Activated T-cell treated with anti-CD3 and anti-CD28 coated beads for 48 hours (primary cell): ENCODE results near the gene HDAC2.

Experiments used
- DNase-seq: peaks from one replicate; pipeline ENCODE4 v3.0.0-alpha.2; 2020; ENCODE audit warnings: low read depth

The HDAC2 gene

DNA sequence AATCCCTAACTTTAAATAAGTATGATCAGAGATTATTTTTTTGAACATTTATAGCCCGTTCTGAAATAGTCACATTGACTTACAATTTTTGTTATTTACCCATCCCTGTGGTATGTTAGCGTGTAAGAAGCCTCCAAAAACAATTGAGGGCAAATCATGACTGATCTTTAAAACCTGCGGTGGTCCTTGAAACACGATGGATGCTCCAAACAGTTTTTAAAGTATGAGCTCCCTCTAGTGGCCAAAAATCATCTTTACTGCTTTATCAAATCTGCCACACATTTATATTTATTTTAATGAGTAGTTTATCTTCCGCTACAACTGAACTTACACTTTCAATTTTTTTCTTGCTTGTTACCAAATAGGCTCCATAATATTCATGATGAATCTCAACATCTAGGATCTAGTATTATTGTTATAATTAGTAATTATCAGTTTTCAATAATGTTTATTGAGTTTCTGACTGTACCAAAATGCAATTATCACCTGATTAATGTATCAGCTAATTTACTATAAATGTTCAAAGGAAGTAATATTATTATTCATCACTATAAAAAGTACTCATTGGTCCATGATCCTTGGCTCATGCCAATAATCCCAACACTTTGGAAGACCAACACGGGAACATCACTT, 61.6 kb downstream of the HDAC2 start:
- DNase-seq: no peak

DNA sequence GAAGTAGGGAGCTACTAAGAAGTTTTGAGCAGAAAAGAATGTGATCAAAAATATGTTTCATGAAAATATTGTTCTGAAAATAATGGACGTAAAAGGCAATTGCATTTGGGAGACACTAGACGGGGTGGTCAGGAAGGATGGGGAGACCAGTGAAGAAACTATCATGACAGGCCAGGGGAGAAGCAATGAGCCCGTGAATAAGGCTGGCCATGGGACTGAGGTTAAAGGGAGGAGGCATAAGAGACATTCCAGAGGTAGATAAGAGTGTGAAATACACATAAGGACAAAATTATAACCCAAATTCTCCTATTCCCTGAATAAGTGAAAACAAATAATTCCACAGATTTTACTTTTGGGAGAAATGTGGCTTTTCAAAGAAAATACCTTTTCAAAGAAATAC, 62.1 kb downstream of the HDAC2 start:
- DNase-seq: no peak

DNA sequence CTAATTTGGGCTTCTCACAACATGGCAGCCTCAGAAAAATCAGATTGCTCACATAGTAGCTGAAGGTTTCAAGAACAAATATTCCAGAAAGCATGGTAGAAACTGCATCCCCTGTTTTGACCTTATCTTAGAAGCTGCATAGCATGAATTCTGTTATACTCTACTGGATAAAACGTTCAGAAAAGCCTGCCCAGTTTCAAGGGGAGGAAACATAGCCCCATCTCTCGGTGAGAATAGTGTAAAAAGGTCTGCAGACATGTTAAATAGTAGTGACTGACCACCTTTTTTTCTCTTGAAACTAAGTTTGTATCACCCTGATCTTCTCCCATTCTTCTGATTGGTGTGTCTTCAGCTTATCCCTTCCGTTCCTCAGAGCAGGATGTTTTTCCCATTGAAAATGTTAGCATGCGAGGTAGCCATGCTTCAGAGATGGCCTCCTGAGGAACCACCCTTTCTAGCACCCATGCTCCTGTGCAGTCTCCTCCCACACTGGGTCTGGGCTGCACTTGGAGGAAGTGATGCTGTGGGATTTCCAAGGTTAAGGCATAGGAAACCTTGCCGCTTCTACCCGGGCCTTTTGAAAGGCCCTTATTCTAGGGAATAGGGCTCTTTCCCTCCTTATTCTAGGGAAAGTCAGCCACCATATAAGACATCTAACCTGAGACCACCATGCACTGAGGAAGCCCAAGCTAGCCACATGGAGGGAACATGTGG, 63.7 kb downstream of the HDAC2 start:
- no peak for DNase-seq

DNA sequence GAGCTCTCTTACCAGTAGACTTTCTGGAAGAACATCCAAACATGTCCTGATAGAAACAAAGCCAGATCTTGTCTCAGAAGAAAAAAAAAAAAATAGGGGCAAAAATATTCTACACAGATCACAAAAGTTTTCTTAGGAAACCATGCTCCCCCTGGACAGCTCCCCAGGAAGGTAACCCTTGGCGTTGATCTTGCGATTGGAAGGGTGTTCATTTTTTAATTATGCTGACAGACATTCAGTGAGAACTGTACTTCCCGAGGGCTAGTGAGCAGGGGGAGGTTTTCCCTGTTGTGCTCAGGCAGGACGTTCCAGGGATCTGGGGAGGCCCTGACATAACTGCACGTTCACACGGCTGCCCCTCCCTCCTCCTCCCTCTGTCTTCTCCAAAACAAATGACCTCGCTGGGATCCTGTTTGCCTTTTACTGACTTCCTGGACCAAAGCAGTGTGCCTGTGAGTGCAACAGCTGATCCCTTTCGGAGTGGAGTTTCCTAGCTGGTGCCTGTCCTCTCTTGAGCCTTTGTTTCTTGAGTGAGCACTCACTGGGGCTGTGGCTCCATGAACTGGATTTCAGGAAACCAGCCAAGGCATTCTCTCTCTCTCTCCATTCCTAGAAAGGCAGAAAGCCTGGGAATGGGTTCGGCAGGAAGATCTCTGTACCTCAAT, 67.2 kb downstream of the HDAC2 start:
- no peak for DNase-seq

DNA sequence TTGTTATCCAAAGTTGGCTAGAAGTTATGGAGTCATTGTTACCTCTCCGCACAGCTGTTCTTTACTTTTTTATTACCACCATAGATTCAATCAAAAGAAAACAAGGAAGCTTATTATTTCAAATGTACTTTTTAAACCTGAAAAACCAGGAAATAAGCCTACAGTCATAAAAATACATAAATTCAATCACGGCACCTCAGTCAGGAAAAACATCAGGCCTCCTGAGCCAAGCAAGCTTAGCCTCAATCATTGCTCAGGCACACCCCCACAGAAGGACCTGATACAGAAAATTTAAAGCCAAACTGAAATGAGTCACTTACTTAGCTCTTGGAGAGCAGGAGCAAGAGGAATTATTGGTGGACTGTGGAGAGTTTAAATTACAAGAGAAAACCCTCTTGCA, 69.5 kb downstream of the HDAC2 start:
- no peak for DNase-seq

DNA sequence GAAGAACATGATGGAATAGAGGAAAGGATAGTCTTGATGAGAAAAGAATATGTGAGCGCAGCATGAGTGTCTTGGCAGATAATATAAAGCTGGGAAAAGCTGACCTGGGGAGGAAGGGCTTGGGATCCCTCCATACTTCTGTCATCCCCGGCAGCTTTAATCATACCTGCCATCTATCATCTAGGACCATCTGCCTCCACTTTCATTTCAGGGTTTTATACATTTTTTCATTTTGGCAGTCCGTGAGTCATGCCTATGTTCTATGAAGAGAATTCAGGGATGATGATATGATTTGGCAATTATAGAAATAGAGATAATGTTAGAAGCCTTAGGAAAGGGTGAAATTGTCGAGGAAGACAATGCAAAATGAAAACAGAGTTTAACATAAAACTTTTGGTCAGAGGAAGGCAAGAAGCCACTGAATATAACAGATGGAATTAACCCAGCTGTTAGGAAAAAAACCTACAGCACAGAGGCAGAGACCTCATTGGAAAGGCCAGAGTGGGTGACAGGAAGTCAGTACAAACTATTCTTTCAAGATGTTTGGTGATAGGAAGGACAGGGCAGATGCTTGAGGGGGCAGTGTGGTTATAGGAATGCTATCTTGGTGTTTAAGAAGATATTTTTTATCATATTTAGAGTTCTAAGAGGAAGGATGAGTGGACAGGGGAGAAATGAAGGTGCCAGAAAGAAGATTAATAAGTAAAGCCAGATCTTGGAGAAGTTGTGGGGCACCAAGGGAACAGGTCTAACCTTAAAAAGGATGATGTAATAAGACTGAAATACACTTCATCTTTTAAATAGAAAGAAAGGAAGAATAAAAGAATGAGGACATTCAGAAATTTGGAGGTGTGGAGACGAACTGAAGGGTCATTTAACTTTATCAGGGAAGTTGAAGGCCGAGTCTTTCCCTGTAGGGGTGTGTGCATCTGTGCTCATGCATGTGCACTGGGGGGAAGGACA, 76.0 kb downstream of the HDAC2 start:
- DNase-seq: no peak

DNA sequence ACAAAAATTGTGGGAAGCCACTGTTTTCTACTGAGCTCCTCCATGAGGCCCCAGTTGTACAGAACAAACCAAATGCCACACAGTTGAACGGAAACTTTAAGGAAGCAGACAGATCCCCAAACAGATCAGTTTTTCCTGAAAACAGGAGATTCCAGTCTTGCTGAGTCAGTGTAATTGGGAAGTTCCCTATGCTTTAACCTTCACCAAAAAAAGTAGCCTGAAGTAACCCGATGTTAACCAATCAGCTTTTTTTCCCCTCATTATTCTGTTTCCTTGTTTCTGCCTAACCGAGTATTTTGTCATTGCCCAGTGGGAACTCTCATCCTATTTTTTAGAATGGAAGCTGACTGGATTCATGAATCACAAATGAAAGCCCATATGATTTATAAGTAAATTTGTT, 77.1 kb downstream of the HDAC2 start:
- no peak for DNase-seq

DNA sequence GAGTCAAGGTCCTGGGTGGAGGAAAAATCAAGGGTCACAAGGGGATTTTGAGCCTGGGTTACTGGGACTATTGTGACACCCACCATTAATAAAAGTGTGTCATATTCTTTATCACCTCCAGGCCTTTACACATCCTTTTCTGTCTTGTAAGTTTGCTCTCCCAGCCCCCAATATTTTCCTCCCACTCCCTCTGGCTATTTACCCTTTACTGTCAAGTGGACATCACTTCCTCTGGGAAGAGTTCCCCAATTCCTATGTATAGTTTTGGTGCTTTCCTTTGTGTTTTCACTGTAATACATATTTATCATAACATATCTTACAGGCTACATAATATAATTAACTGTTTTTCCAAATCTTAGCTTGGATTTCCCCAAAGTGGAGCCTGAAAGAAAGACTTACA, 77.5 kb downstream of the HDAC2 start:
- DNase-seq: no peak

DNA sequence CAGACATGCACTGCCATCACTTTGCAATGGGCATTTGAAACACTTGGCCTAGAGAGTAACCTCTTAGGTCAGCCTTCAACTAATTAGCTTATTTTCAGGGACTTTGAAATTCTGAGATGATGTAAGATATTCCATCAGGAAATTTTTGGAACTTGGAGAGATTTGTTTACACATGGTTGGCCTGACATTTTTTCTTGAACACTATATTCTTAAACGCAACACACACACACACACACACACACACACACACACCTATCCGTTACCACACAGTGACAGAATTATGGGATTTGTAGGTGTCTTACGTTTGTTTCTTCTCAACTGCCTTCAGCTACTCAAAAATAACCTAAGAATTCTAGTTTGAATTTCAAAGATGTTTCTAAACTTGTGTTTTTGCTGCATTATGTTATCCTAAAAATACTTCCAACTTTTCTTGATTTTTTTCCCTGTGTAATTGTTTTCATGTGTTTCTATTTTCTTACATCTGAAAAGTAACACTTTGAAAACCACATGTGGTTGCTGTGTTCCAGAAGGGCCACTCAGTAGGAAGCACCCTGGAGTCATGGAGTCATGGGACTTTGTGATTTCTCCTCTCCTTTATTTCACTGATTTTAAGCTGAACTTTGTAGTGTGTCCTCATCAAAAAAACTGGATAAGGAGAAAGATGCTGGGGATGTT, 81.9 kb downstream of the HDAC2 start:
- no peak for DNase-seq

DNA sequence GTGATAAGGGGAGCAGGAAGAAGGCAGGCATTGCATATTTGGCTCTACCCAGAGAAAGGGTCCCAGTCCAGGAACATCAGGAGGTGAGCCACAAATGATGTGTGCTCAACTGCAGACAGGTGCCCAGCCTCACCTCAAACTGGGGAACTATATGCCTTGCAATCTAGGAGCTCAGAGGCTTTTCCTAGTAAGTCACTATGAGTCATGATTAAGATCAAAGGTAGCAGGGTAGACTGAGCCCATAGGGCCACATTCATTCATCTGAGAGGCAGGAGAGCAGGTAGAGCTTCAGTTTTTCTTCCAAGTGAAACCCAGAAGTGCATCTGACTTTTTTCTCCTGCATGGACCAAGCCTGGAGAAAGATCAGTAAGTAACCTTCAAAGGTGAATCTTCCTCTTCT, 82.5 kb downstream of the HDAC2 start:
- no peak for DNase-seq

DNA sequence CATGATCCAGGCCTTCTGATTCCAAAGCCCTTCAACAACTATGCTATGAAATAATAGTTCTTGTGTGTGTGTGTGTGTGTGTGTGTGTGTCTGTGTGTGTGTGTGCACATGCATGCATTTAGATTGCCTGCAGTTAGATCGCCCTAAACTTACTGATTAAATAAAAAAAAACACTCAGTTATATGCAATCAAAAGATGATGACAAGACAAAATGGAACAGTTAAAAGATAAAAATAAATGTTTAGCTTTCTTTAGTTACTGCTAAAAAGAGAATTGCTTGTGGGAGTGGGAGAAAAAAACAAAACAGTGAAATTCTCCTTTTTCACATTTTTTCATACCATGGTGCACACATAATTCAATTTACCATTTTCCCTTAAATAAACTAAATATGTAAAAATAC, 84.4 kb downstream of the HDAC2 start:
- no peak for DNase-seq

DNA sequence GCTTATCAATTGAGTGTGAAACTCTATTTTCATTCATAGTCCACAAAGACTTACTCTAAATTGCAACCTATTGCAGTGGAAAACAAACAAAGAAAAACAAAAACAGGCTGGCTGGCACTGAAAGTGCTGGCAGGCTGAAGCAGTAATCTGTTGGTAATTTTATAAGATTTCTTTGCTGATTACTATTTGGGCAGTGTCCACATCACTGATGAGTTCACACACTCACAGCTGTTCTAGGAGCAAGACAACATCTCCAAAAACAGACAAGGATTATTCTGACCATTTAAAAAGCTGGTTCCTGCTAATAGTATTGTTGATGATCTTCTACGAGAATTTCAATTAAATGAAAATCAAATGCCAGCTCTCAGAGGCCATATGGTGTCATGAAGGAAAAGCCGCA, 86.9 kb downstream of the HDAC2 start:
- no peak for DNase-seq
